SHP77 treated with DMSO at 0.1 percent for 48 hours (cell line): ENCODE data around the gene HOXB13.
"Not testable (repeated sequence)": the region's sequence is repeated elsewhere in the genome, so short reads cannot be mapped to it uniquely, and the experiment has no call there.

Experiments
- DNase-seq: peaks from one replicate; lab custom pipeline; 2025; lab: John Stamatoyannopoulos, UW

The HOXB13 gene

GRCh38 chr17:48726114-48726915 is 2.2 kb downstream of the HOXB13 start:
- DNase-seq = no peak

- no peak for DNase-seq
Observed at GRCh38 chr17:48725288-48726064, 3.1 kb downstream of the HOXB13 start.

GRCh38 chr17:48725004-48725287 is 3.6 kb downstream of the HOXB13 start:
- no peak for DNase-seq

- DNase-seq = peak; percentile 38
Observed at GRCh38 chr17:48724251-48725003, 4.1 kb downstream of the HOXB13 start.

GRCh38 chr17:48723423-48724250 is 4.9 kb downstream of the HOXB13 start:
- no peak for DNase-seq

- no peak for DNase-seq
Observed at GRCh38 chr17:48722915-48723422, 5.6 kb downstream of the HOXB13 start, which contains the start of gene PRAC2. TSS of gene PRAC2 (plus strand) at chr17:48723185. CDS start at chr17:48724411, 1,226 bp downstream.

GRCh38 chr17:48722201-48722907 is 6.2 kb downstream of the HOXB13 start, which contains the start of gene PRAC1:
TSS of gene PRAC1 (minus strand) at chr17:48722518. CDS start at chr17:48722392, 126 bp downstream.
- no peak for DNase-seq

GRCh38 chr17:48721009-48721402 is 7.5 kb downstream of the HOXB13 start:
- DNase-seq = no peak

GRCh38 chr17:48720266-48721008 is 8.1 kb downstream of the HOXB13 start:
- peak; percentile 27 for DNase-seq

GRCh38 chr17:48719642-48720265 is 8.8 kb downstream of the HOXB13 start:
- no peak for DNase-seq

- no peak for DNase-seq
Observed at GRCh38 chr17:48718761-48719641, 9.5 kb downstream of the HOXB13 start.

GRCh38 chr17:48718227-48718760 is 10.3 kb downstream of the HOXB13 start:
- no peak for DNase-seq

GRCh38 chr17:48717367-48718226 is 11.0 kb downstream of the HOXB13 start:
- no peak for DNase-seq

- not testable (repeated sequence) for DNase-seq
Observed at GRCh38 chr17:48716549-48716948, 12.0 kb downstream of the HOXB13 start.

- peak; percentile 63 for DNase-seq
Observed at GRCh38 chr17:48715496-48716399, 12.8 kb downstream of the HOXB13 start.

GRCh38 chr17:48711128-48711527 is 17.4 kb downstream of the HOXB13 start:
- DNase-seq = no peak
